IPS-18a (cell line): ENCODE measurements around the gene HSPA5.
A peak's percentile ranks its signal among the peaks of the same experiment; 100 is the strongest.
"Not testable (repeated sequence)": the region's sequence is repeated elsewhere in the genome, so short reads cannot be mapped to it uniquely, and the experiment has no call there.

Experiments used
- H3K27ac ChIP-seq: one replicate; pipeline ENCODE4 v1.5.1; 2013; ENCODE audit warnings: low read length
- H3K27me3 ChIP-seq: one replicate; pipeline ENCODE4 v1.6.1; 2013; ENCODE audit warnings: mild to moderate bottlenecking, low read length; ENCODE audit not compliant: control insufficient read depth, insufficient read depth
- H3K36me3 ChIP-seq: one replicate; pipeline ENCODE4 v1.6.1; 2013; ENCODE audit warnings: low read depth, low read length; ENCODE audit not compliant: control insufficient read depth
- H3K4me1 ChIP-seq: one replicate; pipeline ENCODE4 v1.6.1; 2013; ENCODE audit warnings: low read depth, low read length; ENCODE audit not compliant: control insufficient read depth
- H3K4me3 ChIP-seq: one replicate; pipeline ENCODE4 v1.5.1; 2013; ENCODE audit warnings: low read length
- H3K9ac ChIP-seq: one replicate; pipeline ENCODE4 v1.6.1; 2013; ENCODE audit warnings: mild to moderate bottlenecking, low read length, moderate library complexity
- H3K9me3 ChIP-seq: one replicate; pipeline ENCODE4 v1.6.1; 2013; ENCODE audit warnings: low read depth, low read length; ENCODE audit not compliant: control insufficient read depth

Gene HSPA5

DNA sequence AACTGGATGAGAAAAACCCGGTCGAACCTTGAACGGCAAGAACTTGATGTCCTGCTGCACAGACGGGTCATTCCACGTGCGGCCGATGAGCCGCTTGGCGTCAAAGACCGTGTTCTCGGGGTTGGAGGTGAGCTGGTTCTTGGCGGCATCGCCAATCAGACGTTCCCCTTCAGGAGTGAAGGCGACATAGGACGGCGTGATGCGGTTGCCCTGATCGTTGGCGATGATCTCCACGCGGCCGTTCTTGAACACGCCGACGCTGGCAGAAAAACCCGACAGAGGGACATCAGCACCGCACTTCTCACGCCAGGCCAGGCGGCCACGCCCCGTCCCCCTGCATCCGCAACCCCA, 519 bp downstream of the HSPA5 start:
- Histone ChIP-seq H3K36me3 (peaks cover 41% of the 10 kb centered on the region), H3K9ac (peak overlapping the region; percentile 93), H3K9me3 (no peaks in the 10 kb centered on the region), H3K27ac (peak overlapping the region; percentile 78), H3K4me1 (peaks cover 12% of the 10 kb centered on the region), H3K27me3 (no peaks in the 10 kb centered on the region), H3K4me3 (peak overlapping the region; percentile 100)

DNA sequence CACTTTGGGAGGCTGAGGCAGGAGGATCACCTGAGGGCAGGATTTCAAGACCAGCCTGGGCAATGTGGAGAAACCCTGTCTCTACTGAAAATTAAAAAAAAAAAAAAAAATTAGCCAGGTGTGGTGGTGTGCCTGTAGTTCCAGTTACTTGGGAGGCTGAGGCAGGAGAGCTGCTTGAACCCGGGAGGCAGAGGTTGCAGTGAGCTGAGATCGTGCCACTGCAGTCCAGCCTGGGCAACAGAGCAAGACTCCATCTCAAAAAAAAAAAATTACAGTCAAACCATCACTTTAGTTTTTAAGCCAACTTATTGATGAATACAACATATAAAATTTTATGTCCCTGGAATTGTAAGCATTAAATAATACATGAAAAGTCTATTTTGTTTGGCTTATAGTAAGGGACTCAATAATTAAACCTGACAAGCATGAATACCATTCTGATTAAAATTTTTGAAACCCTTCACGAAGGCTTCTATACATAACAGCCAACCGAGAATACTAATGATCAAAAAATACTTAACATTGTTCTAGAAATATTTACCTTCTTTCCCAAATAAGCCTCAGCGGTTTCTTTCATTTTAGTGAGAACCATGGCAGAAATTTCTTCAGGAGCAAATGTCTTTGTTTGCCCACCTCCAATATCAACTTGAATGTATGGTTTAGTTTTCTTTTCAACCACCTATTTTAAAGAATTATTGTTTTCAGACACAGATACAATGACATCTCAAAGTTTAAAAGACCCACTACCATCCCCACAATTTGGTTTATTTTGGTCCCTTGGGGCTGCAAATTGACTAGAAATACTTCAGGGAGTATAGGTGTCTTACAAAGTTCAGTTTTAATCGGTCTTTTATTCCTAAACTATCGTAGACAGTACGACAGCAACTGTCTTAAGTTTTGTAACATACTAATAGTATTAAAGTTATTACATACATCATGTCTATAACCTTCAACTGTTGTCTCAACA, 1.2 kb downstream of the HSPA5 start:
- Histone ChIP-seq H3K27me3 (no peaks in the 10 kb centered on the region), H3K9me3 (no peaks in the 10 kb centered on the region), H3K36me3 (peaks cover 48% of the 10 kb centered on the region), H3K27ac (no peak overlapping the region), H3K4me1 (peaks cover 12% of the 10 kb centered on the region), H3K4me3 (peak overlapping the region; percentile 100), H3K9ac (peak overlapping the region; percentile 93)

DNA sequence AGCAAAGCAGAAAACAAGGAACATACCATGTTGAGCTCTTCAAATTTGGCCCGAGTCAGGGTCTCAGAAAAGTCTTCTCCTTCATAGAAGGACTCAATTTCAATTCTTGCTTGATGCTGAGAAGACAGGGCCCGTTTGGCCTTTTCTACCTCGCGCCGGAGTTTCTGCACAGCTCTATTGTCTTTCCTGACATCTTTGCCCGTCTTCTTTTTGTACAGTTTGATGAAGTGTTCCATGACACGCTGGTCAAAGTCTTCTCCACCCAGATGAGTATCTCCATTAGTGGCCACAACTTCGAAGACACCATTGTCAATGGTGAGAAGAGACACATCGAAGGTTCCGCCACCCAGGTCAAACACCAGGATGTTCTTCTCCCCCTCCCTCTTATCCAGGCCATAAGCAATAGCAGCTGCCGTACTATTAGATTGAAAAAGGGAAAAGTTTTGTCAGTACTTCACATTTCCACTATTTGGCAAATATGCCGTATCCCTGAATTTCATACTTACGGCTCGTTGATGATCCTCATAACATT, 2.2 kb downstream of the HSPA5 start:
- peaks cover 12% of the 10 kb centered on the region for H3K4me1 ChIP-seq
- H3K27ac ChIP-seq: no peak overlapping the region
- H3K4me3 ChIP-seq: peak overlapping the region; percentile 100
- H3K27me3 ChIP-seq: no peaks in the 10 kb centered on the region
- no peaks in the 10 kb centered on the region for H3K9me3 ChIP-seq
- H3K9ac ChIP-seq: no peak overlapping the region
- H3K36me3 ChIP-seq: peaks cover 48% of the 10 kb centered on the region

GRCh38 chr9:125238127-125238914, 2.8 kb downstream of the HSPA5 start:
- Histone ChIP-seq H3K36me3 (peaks cover 48% of the 10 kb centered on the region), H3K4me3 (peak overlapping the region; percentile 2), H3K9me3 (no peaks in the 10 kb centered on the region), H3K27ac (no peak overlapping the region), H3K27me3 (no peaks in the 10 kb centered on the region), H3K4me1 (peaks cover 12% of the 10 kb centered on the region), H3K9ac (no peak overlapping the region)

GRCh38 chr9:125236520-125237159, 4.5 kb downstream of the HSPA5 start:
- not testable (repeated sequence) for H3K9me3 ChIP-seq, H3K4me3 ChIP-seq, H3K27ac ChIP-seq, H3K9ac ChIP-seq, H3K27me3 ChIP-seq
- H3K4me1 ChIP-seq: peaks cover 12% of the 10 kb centered on the region
- peaks cover 53% of the 10 kb centered on the region for H3K36me3 ChIP-seq

- Histone ChIP-seq H3K4me3 (no peak overlapping the region), H3K4me1 (peaks cover 12% of the 10 kb centered on the region), H3K36me3 (peaks cover 53% of the 10 kb centered on the region), H3K9ac (no peak overlapping the region), H3K27ac (no peak overlapping the region), H3K9me3 (no peaks in the 10 kb centered on the region), H3K27me3 (no peaks in the 10 kb centered on the region)
These were observed 5.2 kb downstream of the HSPA5 start for GRCh38 chr9:125235804-125236519.

GRCh38 chr9:125234099-125234498, 7.0 kb downstream of the HSPA5 start:
- not testable (repeated sequence) for H3K4me3 ChIP-seq, H3K27ac ChIP-seq, H3K9me3 ChIP-seq, H3K27me3 ChIP-seq, H3K9ac ChIP-seq, H3K4me1 ChIP-seq
- peaks cover 47% of the 10 kb centered on the region for H3K36me3 ChIP-seq

GRCh38 chr9:125233678-125234077, 7.5 kb downstream of the HSPA5 start:
- Histone ChIP-seq H3K27me3 (no peaks in the 10 kb centered on the region), H3K27ac (no peak overlapping the region), H3K9ac (no peak overlapping the region), H3K4me3 (no peak overlapping the region), H3K36me3 (peaks cover 43% of the 10 kb centered on the region), H3K4me1 (no peaks in the 10 kb centered on the region), H3K9me3 (no peaks in the 10 kb centered on the region)

DNA sequence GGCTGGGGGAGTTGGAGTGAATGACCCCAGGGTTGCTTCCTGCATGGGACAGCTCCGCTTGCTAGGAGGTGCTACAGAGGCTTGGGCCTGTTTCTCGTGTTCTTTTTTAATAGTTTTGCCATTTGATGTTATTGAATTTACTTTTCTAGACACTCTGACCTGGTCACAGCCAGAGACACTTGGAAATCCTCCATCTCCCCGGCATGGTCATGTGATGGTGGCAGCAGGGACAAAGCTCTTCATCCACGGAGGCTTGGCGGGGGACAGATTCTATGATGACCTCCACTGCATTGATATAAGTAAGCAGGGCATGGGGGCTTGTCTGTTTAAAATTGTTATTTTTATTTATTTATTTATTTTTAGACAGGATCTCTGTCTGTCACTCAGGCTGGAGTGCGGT, 13.4 kb downstream of the HSPA5 start:
- Histone ChIP-seq H3K9me3 (no peaks in the 10 kb centered on the region), H3K36me3 (peaks cover 6% of the 10 kb centered on the region), H3K9ac (no peak overlapping the region), H3K4me1 (no peaks in the 10 kb centered on the region), H3K27ac (no peak overlapping the region), H3K4me3 (no peak overlapping the region), H3K27me3 (no peaks in the 10 kb centered on the region)

- H3K4me1 ChIP-seq, H3K36me3 ChIP-seq, H3K4me3 ChIP-seq, H3K9me3 ChIP-seq, H3K27me3 ChIP-seq, H3K9ac ChIP-seq, H3K27ac ChIP-seq: not testable (repeated sequence)
These were observed 16.3 kb downstream of the HSPA5 start for GRCh38 chr9:125224858-125225257.

DNA sequence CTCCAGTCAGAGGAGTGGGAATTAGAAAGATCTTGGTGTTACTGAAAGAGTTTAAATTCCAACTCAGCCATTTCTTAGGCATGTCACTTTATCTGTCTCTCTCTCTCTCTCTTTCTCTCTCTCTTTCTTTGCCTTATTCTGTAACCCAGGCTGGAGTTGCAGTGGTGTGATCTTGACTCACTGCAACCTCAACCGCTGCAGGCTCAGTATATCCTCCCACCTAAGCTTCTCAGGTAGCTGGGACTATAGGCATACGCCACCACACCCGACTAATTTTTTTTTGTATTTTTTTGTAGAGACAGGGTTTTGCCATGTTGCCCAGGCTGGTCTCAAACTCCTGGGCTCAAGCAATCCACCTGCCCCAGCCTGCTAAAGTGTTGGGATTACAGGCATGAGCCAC, 22.5 kb downstream of the HSPA5 start:
- no peak overlapping the region for H3K27ac ChIP-seq
- H3K36me3 ChIP-seq: peaks cover 8% of the 10 kb centered on the region

More for the DNA sequence above, 22.5 kb downstream of the HSPA5 start:
- Histone ChIP-seq H3K9me3 (no peaks in the 10 kb centered on the region), H3K9ac (no peak overlapping the region), H3K4me3 (no peak overlapping the region), H3K4me1 (no peaks in the 10 kb centered on the region), H3K27me3 (no peaks in the 10 kb centered on the region)
